Neural progenitor cell (in vitro differentiated cells): ENCODE measurements around the gene GRN.

Experiments
- EZH2 ChIP-seq: fragments of 200-600 bp; sonication (generic); IDR thresholded peaks from 2 replicates; pipeline ENCODE4 v1.6.1; 2017; ENCODE audit warnings: antibody characterized with exemption, mild to moderate bottlenecking, moderate library complexity
- EZH2phosphoT487 ChIP-seq: fragments of 200-600 bp; sonication (generic); IDR thresholded peaks from 2 replicates; pipeline ENCODE4 v1.6.1; 2017; ENCODE audit warnings: antibody characterized with exemption
- TF ChIP-seq, protein P1 (sequence below): fragments of 200-600 bp; sonication (generic); IDR thresholded peaks from 2 replicates; pipeline ENCODE4 v1.5.1; 2017; ENCODE audit warnings: antibody characterized with exemption, mild to moderate bottlenecking

- TF ChIP-seq, protein P1, sequence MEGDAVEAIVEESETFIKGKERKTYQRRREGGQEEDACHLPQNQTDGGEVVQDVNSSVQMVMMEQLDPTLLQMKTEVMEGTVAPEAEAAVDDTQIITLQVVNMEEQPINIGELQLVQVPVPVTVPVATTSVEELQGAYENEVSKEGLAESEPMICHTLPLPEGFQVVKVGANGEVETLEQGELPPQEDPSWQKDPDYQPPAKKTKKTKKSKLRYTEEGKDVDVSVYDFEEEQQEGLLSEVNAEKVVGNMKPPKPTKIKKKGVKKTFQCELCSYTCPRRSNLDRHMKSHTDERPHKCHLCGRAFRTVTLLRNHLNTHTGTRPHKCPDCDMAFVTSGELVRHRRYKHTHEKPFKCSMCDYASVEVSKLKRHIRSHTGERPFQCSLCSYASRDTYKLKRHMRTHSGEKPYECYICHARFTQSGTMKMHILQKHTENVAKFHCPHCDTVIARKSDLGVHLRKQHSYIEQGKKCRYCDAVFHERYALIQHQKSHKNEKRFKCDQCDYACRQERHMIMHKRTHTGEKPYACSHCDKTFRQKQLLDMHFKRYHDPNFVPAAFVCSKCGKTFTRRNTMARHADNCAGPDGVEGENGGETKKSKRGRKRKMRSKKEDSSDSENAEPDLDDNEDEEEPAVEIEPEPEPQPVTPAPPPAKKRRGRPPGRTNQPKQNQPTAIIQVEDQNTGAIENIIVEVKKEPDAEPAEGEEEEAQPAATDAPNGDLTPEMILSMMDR = no peak
- TF ChIP-seq EZH2 = no peak
- TF ChIP-seq EZH2phosphoT487 = no peak
Observed at GRCh38 chr17:44348988-44349364, 3.9 kb downstream of the GRN start.
